GM19468 (cell line): ENCODE measurements around the gene TRPM7.
"Not testable (repeated sequence)": the region's sequence is repeated elsewhere in the genome, so short reads cannot be mapped to it uniquely, and the experiment has no call there.

Experiments used
- ATAC-seq: cut with Tn5 transposase; IDR thresholded peaks from one replicate; pipeline ENCODE4 v1.9.1; 2021; ENCODE audit warnings: mild to moderate bottlenecking, moderate library complexity, moderate number of reproducible peaks; ENCODE audit not compliant: unreplicated experiment; ENCODE audit errors: extremely low read depth

Gene TRPM7

DNA sequence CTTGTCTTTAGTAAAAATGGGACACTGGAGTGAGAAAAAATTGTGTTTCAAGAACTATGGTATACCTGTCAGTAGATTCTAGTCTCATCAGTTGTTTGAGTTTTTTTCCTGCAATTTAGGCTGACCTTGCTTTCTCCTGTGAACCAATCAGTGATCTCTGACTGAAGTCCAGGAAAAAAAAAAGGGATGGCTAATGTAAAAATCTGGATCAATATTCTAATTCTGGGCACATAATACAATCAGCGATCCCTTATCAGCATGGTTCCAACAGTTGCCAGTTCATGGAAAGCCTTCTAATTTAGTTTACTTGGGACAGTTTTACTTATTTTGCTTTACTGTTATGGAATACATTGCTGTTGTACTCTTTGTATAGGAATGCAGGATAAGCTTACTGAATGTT, 17.0 kb downstream of the TRPM7 start:
- no peak for ATAC-seq

DNA sequence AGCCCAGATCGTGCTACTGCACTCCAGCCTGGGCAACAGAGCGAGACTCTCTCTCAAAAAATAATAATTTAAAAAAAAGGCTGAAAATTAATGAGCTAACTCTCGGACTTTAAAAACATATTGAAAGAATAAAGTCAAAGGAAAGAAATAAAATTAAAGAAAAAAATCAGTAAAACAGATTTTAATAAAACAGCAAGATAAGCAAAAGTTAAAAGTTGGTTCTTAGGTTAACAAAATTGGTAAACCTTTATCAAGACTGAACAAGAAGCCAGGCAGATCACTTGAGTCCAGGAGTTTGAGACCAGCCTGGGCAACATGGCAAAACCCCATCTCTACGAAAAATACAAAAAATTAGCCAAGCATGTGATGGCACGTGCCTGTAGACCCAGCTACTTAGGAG, 20.7 kb downstream of the TRPM7 start:
- ATAC-seq = no peak

DNA sequence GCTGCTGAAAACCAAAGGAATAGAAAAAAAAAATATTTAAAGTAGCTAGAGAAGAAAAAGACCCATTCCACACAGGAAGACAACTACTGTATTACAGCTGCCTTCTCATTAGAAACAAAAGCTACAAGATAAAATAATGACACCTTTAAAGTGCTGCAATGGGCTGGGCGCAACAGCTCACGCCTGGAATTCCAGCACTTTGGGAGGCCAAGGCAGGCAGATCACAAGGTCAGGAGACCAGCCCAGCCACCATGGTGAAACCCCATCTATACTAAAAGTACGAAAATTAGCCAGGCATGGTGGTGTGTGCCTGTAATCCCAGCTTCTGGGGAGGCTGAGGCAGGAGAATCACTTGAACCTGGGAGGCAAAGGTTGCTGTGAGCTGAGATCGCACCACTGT, 31.0 kb downstream of the TRPM7 start:
- ATAC-seq = no peak

DNA sequence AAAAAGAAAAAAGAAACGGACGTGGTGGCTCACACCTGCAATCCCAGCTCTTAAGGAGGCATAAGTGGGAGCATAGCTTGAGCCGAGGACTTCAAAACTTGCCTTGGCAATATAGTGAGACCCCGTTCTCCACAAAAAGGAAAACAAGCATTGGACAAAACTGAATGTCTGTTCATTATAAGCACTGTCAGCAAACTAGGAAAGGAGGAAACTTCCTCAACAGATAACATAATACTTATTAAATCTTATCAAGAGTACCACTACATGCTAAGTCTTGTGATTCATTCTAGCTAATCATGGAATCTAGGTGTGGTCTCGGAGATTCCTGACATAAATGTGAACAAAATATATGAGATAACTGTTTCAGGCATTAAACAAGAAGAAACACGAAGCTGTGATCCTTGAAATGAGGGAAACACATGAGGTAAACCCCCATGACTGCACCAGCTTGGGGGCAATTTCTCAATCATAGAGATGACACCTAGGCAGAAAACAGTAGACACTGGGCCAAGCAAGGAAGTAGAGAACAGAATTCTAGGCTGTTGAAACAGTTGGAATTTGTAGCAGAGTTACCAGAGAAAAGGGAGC, 33.3 kb downstream of the TRPM7 start:
- ATAC-seq = no peak

DNA sequence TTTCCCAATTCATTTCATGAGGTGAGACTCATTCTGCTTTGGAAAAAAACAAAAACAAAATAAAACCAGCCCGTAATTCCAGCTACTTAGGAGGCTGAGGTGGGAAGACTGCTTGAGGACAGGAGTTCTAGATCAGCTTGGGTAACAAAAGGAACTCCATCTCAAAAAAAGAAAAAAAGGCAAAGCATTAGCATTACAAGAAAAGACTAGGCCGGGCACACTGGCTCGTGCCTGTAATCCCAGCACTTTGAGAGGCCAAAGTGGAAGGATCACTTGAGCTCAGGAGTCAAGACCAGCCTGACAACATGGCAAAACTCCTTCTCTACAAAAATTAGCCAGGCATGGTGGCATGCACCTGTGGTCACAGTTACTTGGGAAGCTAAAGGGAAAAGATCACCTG, 33.9 kb downstream of the TRPM7 start:
- no peak for ATAC-seq

GRCh38 chr15:50641318-50641717, 45.3 kb downstream of the TRPM7 start:
- ATAC-seq = no peak

GRCh38 chr15:50636146-50636545, 50.5 kb downstream of the TRPM7 start:
- ATAC-seq = no peak

DNA sequence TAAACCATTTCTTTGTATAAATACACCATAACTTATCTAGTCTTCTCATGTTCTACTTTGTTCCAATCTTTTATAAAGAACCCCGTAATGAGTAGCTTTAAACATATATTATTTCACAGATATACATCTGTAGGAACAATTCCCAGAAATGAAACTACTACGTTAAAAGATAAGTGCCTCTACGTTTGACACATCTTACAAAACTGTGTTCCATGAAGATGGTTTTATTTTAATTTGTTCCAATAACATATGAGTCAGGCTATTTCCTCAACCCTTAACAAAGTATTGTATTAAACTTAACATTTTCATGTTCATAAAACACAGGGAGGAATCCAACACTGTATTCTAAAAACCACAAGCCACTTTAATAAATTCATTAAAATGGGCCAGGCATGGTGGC, 52.9 kb downstream of the TRPM7 start:
- ATAC-seq = no peak

DNA sequence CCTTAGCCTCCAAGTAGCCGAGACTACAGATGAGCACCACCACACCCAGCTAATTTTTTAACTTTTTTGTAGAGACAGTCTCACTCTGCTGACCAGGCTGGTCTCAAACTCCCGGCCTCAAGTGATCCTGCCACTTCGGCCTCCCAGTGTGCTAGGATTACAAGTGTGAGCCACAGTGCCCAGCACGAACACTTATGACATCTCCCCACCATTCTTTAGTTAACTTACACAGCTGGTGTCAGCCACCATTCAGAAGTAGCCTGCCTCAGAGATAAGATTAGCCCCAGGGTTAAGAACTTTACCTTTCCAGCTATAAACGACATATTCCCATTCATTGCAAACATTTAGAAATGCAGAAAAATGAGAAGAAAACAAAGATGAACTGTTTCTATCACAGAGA, 58.2 kb downstream of the TRPM7 start:
- no peak for ATAC-seq

DNA sequence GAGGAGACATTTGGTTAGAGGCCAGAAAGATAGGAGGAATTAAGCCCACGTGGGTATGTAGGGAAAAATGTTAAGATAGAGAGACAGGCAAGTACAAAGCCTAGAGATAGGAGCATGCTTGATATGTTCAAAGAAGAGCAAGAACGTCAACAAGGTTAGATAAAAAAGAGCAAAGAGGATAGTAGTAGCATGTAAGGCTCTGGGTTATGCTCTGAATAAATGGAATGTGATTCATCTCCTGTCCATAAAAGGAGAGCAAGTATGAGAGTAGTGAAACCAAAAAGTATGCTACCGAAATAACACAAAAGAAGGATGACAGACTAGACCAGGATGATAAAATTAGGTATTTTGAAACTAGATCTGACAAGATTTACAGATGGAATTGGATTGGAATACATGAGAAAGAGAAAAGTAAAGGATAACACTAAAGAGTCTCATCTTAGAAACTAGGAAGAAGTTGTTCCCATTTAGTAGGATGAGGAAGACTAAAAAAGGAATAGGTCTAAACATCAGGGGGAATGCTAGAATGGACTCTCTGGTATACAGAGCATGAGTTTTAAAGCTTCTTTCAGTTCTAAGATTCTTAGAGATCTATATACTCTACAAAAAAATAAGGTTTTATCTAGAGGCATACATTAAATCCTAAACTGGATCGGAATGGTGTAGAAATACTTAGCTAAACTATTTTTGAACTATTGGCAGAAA, 59.1 kb downstream of the TRPM7 start:
- no peak for ATAC-seq

GRCh38 chr15:50624616-50625168, 61.9 kb downstream of the TRPM7 start:
- ATAC-seq = no peak

GRCh38 chr15:50622361-50622943, 64.1 kb downstream of the TRPM7 start:
- ATAC-seq = not testable (repeated sequence)

- not testable (repeated sequence) for ATAC-seq
Observed at GRCh38 chr15:50616960-50617359, 69.6 kb downstream of the TRPM7 start.

DNA sequence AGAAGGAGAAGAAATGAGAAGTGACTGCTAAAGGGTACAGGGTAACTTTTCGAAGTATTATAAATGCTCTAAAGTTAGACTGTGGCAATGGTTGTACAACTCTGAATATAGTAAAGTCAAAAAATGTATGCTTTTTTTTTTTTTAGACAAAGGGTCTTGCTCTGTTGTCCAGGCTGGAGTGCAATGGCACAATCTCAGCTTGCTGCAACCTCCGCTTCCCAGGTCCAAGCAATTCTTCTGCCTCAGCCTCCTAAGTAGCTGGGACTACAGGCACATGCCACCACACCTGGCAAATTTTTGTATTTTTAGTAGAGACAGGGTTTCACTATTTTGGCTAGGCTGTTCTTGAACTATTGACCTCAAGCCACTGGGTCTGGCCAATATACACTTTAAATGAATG, 70.0 kb downstream of the TRPM7 start:
- ATAC-seq = not testable (repeated sequence)

GRCh38 chr15:50613600-50613999, 73.0 kb downstream of the TRPM7 start:
- ATAC-seq = no peak

- no peak for ATAC-seq
Observed at GRCh38 chr15:50607129-50607528, 79.5 kb downstream of the TRPM7 start.

- ATAC-seq = no peak
Observed at GRCh38 chr15:50605462-50605861, 81.1 kb downstream of the TRPM7 start.

GRCh38 chr15:50602028-50602427, 84.6 kb downstream of the TRPM7 start:
- not testable (repeated sequence) for ATAC-seq

DNA sequence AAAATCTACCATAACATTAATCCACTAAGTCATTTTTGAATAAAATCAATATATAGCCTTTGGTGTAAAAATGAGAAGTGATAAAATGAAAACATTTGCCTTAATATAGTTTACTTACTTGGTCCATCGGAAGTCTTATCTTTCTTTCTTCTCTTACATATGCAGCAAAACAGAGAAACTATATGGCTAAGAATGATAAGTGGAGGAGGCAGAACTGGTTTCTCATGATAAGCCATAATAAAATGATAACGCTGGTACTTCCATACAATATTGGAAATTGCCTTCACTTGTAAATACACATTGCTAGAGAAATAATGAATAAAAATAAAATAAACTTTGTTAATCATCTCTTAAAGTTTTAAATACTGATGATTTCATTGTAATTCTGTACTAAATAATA, 92.3 kb downstream of the TRPM7 start:
- ATAC-seq = no peak

GRCh38 chr15:50593761-50594160, 92.8 kb downstream of the TRPM7 start:
- no peak for ATAC-seq

DNA sequence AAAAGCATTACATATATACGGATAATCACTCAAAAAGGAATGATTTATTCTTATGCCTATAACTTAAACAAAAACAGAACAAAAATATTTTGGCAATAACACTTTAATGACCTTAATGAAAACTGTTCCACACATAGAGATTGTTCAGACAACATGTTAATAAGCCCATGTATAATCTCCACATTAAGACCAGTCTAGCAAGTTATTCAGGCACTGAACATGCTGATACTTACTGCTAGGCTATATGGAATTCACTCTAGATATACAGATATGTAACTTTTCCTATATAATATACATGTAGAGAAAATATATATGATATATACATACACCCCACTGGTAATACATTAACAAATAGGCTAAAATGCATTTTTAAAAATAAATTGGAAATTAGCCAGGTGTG, 96.3 kb downstream of the TRPM7 start:
- no peak for ATAC-seq
